Neural cell (in vitro differentiated cells): ENCODE measurements around the gene CYP4F12. TPM values are rescaled to one million over a fixed set of nuclear protein-coding genes. Genes with fewer than 3 reads are reported as not detected.

Experiments used
- H2AFZ ChIP-seq: fragments of 200-600, 300-800 bp; sonication (generic), shearing (Covaris generic); 2 replicates; pipeline ENCODE4 v1.6.0; 2014; ENCODE audit warnings: low read depth, mild to moderate bottlenecking, antibody characterized with exemption, low read length, moderate library complexity
- H3F3A ChIP-seq: fragments of 200-600 bp; shearing (Covaris generic); 2 replicates; pipeline ENCODE4 v1.6.1; 2016; ENCODE audit warnings: mild to moderate bottlenecking, moderate library complexity, mixed read lengths, antibody characterized with exemption, low read length; ENCODE audit not compliant: insufficient read depth, poor library complexity, severe bottlenecking
- H3K27ac ChIP-seq: fragments of 200-600, 300-800 bp; sonication (generic), shearing (Covaris generic); 2 replicates; pipeline ENCODE4 v1.5.1; 2014; ENCODE audit warnings: mild to moderate bottlenecking, low read length, moderate library complexity
- H3K27me3 ChIP-seq: fragments of 300-800, 200-600 bp; sonication (generic), shearing (Covaris generic); 2 replicates; pipeline ENCODE4 v1.6.0; 2014; ENCODE audit warnings: mild to moderate bottlenecking, low read depth, low read length, moderate library complexity; ENCODE audit not compliant: insufficient read depth
- H3K36me3 ChIP-seq: fragments of 300-800, 200-600 bp; sonication (generic), shearing (Covaris generic); 2 replicates; pipeline ENCODE4 v1.5.1; 2014; ENCODE audit warnings: mild to moderate bottlenecking, antibody characterized with exemption, low read length, moderate library complexity; ENCODE audit not compliant: insufficient read depth
- H3K4me2 ChIP-seq: fragments of 300-800, 200-600 bp; sonication (generic), shearing (Covaris generic); 2 replicates; pipeline ENCODE4 v1.6.0; 2014; ENCODE audit warnings: mild to moderate bottlenecking, low read length
- H3K4me3 ChIP-seq: fragments of 300-800, 200-600 bp; sonication (generic), shearing (Covaris generic); 2 replicates; pipeline ENCODE4 v1.5.1; 2014; ENCODE audit warnings: mild to moderate bottlenecking, low read length, moderate library complexity
- H3K79me2 ChIP-seq: fragments of 200-600 bp; shearing (Covaris generic); replicated peaks from 2 replicates; pipeline ENCODE4 v1.6.0; 2014; ENCODE audit warnings: mild to moderate bottlenecking, low read length, moderate library complexity; ENCODE audit not compliant: insufficient read depth
- H3K9ac ChIP-seq: fragments of 300-800, 200-600 bp; sonication (generic), shearing (Covaris generic); 2 replicates; pipeline ENCODE4 v1.6.1; 2016; ENCODE audit warnings: mild to moderate bottlenecking, low read length, mixed read lengths
- H3K9me2 ChIP-seq: fragments of 200-600 bp; shearing (Covaris generic); 2 replicates; pipeline ENCODE4 v1.6.1; 2016; ENCODE audit warnings: mild to moderate bottlenecking, low read length, mixed read lengths; ENCODE audit not compliant: insufficient read depth
- H3K9me3 ChIP-seq: fragments of 200-600, 300-800 bp; sonication (generic), shearing (Covaris generic); 2 replicates; pipeline ENCODE4 v1.6.1; 2016; ENCODE audit warnings: mild to moderate bottlenecking, mixed run types, low read length, moderate library complexity, mixed read lengths
- H4K20me1 ChIP-seq: fragments of 200-600 bp; shearing (Covaris generic); 2 replicates; pipeline ENCODE4 v1.6.1; 2016; ENCODE audit warnings: mild to moderate bottlenecking, mixed run types; ENCODE audit not compliant: insufficient read depth
- CTCF ChIP-seq: fragments of 450-650 bp; IDR thresholded peaks from 2 replicates; pipeline ENCODE4 v1.5.1; 2014; ENCODE audit warnings: antibody characterized with exemption, mild to moderate bottlenecking, moderate library complexity; ENCODE audit not compliant: poor library complexity, severe bottlenecking
- EP300 ChIP-seq: fragments of 450-650 bp; conservative IDR thresholded peaks from 2 replicates; pipeline ENCODE4 v1.6.1; 2014; ENCODE audit warnings: antibody characterized with exemption, mild to moderate bottlenecking, moderate library complexity; ENCODE audit not compliant: poor library complexity, severe bottlenecking
- EZH2 ChIP-seq: fragments of 200-600, 300-800 bp; shearing (Covaris generic), sonication (generic); IDR thresholded peaks from 2 replicates; pipeline ENCODE4 v1.6.1; 2014; ENCODE audit warnings: antibody characterized with exemption, low read length, borderline replicate concordance, mild to moderate bottlenecking; ENCODE audit not compliant: insufficient read depth, poor library complexity, severe bottlenecking
- MXI1 ChIP-seq: fragments of 450-650 bp; conservative IDR thresholded peaks from 2 replicates; pipeline ENCODE4 v1.6.1; 2014; ENCODE audit warnings: antibody characterized with exemption, mild to moderate bottlenecking; ENCODE audit not compliant: poor library complexity, severe bottlenecking
- POLR2AphosphoS5 ChIP-seq: IDR thresholded peaks from 2 replicates; pipeline ENCODE4 v1.6.1; 2012
- RAD21 ChIP-seq: fragments of 450-650 bp; conservative IDR thresholded peaks from 2 replicates; pipeline ENCODE4 v1.6.1; 2014; ENCODE audit warnings: antibody characterized with exemption, mild to moderate bottlenecking, moderate library complexity
- SMC3 ChIP-seq: fragments of 450-650 bp; conservative IDR thresholded peaks from 2 replicates; pipeline ENCODE4 v1.6.1; 2014; ENCODE audit warnings: antibody characterized with exemption, mild to moderate bottlenecking, moderate library complexity; ENCODE audit not compliant: poor library complexity
- TAF1 ChIP-seq: IDR thresholded peaks from 2 replicates; pipeline ENCODE4 v1.6.1; 2012; ENCODE audit warnings: low read depth
- polyA plus RNA-seq: library from polyadenylated mRNA; depleted of rRNA; stranded (reverse); fragments of >200 nt; gene quantifications from 2 replicates; pipeline ENCODE4 v1.2.3, GENCODE V29; 2014
- TF ChIP-seq, protein P1 (sequence below): IDR thresholded peaks from 2 replicates; pipeline ENCODE4 v1.6.1; 2012; ENCODE audit warnings: borderline replicate concordance

The CYP4F12 gene
- polyA plus RNA-seq, 1 donor from 2014 or later = not detected

- no peaks in the 10 kb centered on the region for H3F3A ChIP-seq
- H4K20me1 ChIP-seq = no peaks in the 10 kb centered on the region
- no peak overlapping the region for H2AFZ ChIP-seq
- H3K79me2 ChIP-seq = no peaks in the 10 kb centered on the region
- H3K9ac ChIP-seq = no peak overlapping the region
- H3K27ac ChIP-seq = no peak overlapping the region
- no peaks in the 10 kb centered on the region for H3K36me3 ChIP-seq
- no peak overlapping the region for H3K4me3 ChIP-seq
- no peaks in the 10 kb centered on the region for H3K9me2 ChIP-seq
- H3K9me3 ChIP-seq = peaks cover 3% of the 10 kb centered on the region
- TF ChIP-seq RAD21 = no peak
- no peak for TF ChIP-seq SMC3
- no peak for TF ChIP-seq POLR2AphosphoS5
- TF ChIP-seq, protein P1, sequence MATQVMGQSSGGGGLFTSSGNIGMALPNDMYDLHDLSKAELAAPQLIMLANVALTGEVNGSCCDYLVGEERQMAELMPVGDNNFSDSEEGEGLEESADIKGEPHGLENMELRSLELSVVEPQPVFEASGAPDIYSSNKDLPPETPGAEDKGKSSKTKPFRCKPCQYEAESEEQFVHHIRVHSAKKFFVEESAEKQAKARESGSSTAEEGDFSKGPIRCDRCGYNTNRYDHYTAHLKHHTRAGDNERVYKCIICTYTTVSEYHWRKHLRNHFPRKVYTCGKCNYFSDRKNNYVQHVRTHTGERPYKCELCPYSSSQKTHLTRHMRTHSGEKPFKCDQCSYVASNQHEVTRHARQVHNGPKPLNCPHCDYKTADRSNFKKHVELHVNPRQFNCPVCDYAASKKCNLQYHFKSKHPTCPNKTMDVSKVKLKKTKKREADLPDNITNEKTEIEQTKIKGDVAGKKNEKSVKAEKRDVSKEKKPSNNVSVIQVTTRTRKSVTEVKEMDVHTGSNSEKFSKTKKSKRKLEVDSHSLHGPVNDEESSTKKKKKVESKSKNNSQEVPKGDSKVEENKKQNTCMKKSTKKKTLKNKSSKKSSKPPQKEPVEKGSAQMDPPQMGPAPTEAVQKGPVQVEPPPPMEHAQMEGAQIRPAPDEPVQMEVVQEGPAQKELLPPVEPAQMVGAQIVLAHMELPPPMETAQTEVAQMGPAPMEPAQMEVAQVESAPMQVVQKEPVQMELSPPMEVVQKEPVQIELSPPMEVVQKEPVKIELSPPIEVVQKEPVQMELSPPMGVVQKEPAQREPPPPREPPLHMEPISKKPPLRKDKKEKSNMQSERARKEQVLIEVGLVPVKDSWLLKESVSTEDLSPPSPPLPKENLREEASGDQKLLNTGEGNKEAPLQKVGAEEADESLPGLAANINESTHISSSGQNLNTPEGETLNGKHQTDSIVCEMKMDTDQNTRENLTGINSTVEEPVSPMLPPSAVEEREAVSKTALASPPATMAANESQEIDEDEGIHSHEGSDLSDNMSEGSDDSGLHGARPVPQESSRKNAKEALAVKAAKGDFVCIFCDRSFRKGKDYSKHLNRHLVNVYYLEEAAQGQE = no peak
- TF ChIP-seq CTCF = no peak
- no peak for TF ChIP-seq EZH2
- no peak for TF ChIP-seq MXI1
- TF ChIP-seq EP300 = no peak
- TF ChIP-seq TAF1 = no peak
- no peak overlapping the region for H3K4me2 ChIP-seq
- H3K27me3 ChIP-seq = no peaks in the 10 kb centered on the region
Measured at GRCh38 chr19:15722956-15723355, 50.1 kb downstream of the CYP4F12 start.

- no peaks in the 10 kb centered on the region for H3K9me2 ChIP-seq
- no peaks in the 10 kb centered on the region for H3K36me3 ChIP-seq
- no peak within 1 kb of the TSS for H2AFZ ChIP-seq
- H3K9ac ChIP-seq = no peak within 1 kb of the TSS
- TF ChIP-seq RAD21 = no peak
- TF ChIP-seq POLR2AphosphoS5 = no peak
- no peak for TF ChIP-seq MXI1
- TF ChIP-seq, protein P1 = no peak
- no peak for TF ChIP-seq CTCF
- TF ChIP-seq TAF1 = no peak
- TF ChIP-seq EP300 = no peak
- TF ChIP-seq EZH2 = no peak
- no peak for TF ChIP-seq SMC3
- peaks cover 3% of the 10 kb centered on the region for H3K9me3 ChIP-seq
- H3K27ac ChIP-seq = no peak within 1 kb of the TSS
- no peaks in the 10 kb centered on the region for H4K20me1 ChIP-seq
- no peaks in the 10 kb centered on the region for H3K27me3 ChIP-seq
- H3F3A ChIP-seq = no peaks in the 10 kb centered on the region
- no peaks in the 10 kb centered on the region for H3K79me2 ChIP-seq
- no peak within 1 kb of the TSS for H3K4me2 ChIP-seq
- H3K4me3 ChIP-seq = no peak within 1 kb of the TSS
Measured at GRCh38 chr19:15727724-15728123, 54.8 kb downstream of the CYP4F12 start, which contains the start of gene OR10H2. Gene OR10H2 (plus strand): TSS chr19:15728024. CDS start chr19:15728044, 20 bp downstream.
